HEK293 (cell line): ENCODE measurements around the gene PGAP1.

Experiments used
- CTCF ChIA-PET: fragments of 350-600 bp; formaldehyde crosslinking; extraction: SDS; loops from one replicate; lab custom pipeline; 2021; ENCODE audit warnings: antibody characterized with exemption; lab: Yijun Ruan, JAX
- POLR2A ChIA-PET: fragments of 300-600 bp; formaldehyde crosslinking; extraction: SDS; loops from one replicate; lab custom pipeline; 2020; ENCODE audit warnings: antibody characterized with exemption, inconsistent platforms; lab: Yijun Ruan, JAX
- H3K27ac ChIP-seq: fragments of 200-500 bp; sonication (Bioruptor generic); 2 replicates; pipeline ENCODE4 v1.5.1; 2014; ENCODE audit warnings: low read depth, low read length, control low read depth, inconsistent platforms; ENCODE audit errors: extremely low read depth
- H3K36me3 ChIP-seq, 2 experiments: fragments of 200-500 bp in 1 of 2; sonication (Bioruptor generic) in 1 of 2; 1 replicate in 1 of 2; 2 replicates in 1 of 2; pipeline ENCODE4 v1.5.1; 2014 to 2017; ENCODE audit warnings: inconsistent platforms in 2 of 2, low read length in 2 of 2; ENCODE audit not compliant: control insufficient read depth in 2 of 2, insufficient read depth in 1 of 2
- H3K4me1 ChIP-seq: fragments of 200-500 bp; sonication (Bioruptor generic); 2 replicates; pipeline ENCODE4 v1.5.1; 2014; ENCODE audit warnings: mild to moderate bottlenecking, low read length, inconsistent platforms; ENCODE audit not compliant: control insufficient read depth, insufficient read depth
- H3K4me3 ChIP-seq: 2 replicates; pipeline ENCODE4 v1.5.1; 2011; ENCODE audit warnings: low read depth, mild to moderate bottlenecking, control low read depth, low read length, moderate library complexity
- H3K9me3 ChIP-seq: fragments of 200-500 bp; sonication (Bioruptor generic); 2 replicates; pipeline ENCODE4 v1.5.1; 2014; ENCODE audit warnings: low read depth, low read length, inconsistent platforms; ENCODE audit not compliant: control insufficient read depth, insufficient read depth
- AEBP2 ChIP-seq: fragments of 450-650 bp; formaldehyde crosslinking; IDR thresholded peaks from 2 replicates; pipeline ENCODE4 v1.5.1; 2016; ENCODE audit warnings: missing biosample characterization, missing genetic modification characterization, borderline replicate concordance
- GLI4 ChIP-seq: fragments of 450-650 bp; formaldehyde crosslinking; IDR thresholded peaks from 2 replicates; pipeline ENCODE4 v1.5.1; 2016; ENCODE audit warnings: missing biosample characterization, missing genetic modification characterization
- HOXC10 ChIP-seq: sonication (generic); formaldehyde crosslinking; IDR thresholded peaks from 2 replicates; pipeline ENCODE4 v1.8.1; 2023; ENCODE audit warnings: mild to moderate bottlenecking, missing genetic modification reagents
- KLF17 ChIP-seq: fragments of 450-650 bp; formaldehyde crosslinking; IDR thresholded peaks from 2 replicates; pipeline ENCODE4 v1.5.1; 2016; ENCODE audit warnings: missing biosample characterization, missing genetic modification characterization
- PRDM2 ChIP-seq: fragments of 450-650 bp; formaldehyde crosslinking; IDR thresholded peaks from 2 replicates; pipeline ENCODE4 v1.5.1; 2016; ENCODE audit warnings: missing biosample characterization, missing genetic modification characterization, borderline replicate concordance
- SP2 ChIP-seq: fragments of 450-650 bp; formaldehyde crosslinking; IDR thresholded peaks from 2 replicates; pipeline ENCODE4 v1.5.1; 2016; ENCODE audit warnings: missing biosample characterization, missing genetic modification characterization
- ZBTB1 ChIP-seq: fragments of 450-650 bp; formaldehyde crosslinking; IDR thresholded peaks from 2 replicates; pipeline ENCODE4 v1.5.1; 2016; ENCODE audit warnings: missing biosample characterization, missing genetic modification characterization
- ZBTB17 ChIP-seq: fragments of 450-650 bp; formaldehyde crosslinking; IDR thresholded peaks from 2 replicates; pipeline ENCODE4 v1.5.1; 2016; ENCODE audit warnings: missing biosample characterization, missing genetic modification characterization
- ZNF121 ChIP-seq: fragments of 450-650 bp; formaldehyde crosslinking; IDR thresholded peaks from 2 replicates; pipeline ENCODE4 v1.5.1; 2016; ENCODE audit warnings: missing biosample characterization, missing genetic modification characterization
- ZNF157 ChIP-seq: fragments of 450-650 bp; formaldehyde crosslinking; IDR thresholded peaks from 2 replicates; pipeline ENCODE4 v1.5.1; 2016; ENCODE audit warnings: missing biosample characterization, missing genetic modification characterization
- ZNF175 ChIP-seq: fragments of 450-650 bp; formaldehyde crosslinking; IDR thresholded peaks from 2 replicates; pipeline ENCODE4 v1.5.1; 2016; ENCODE audit warnings: missing biosample characterization, missing genetic modification characterization
- ZNF211 ChIP-seq: fragments of 450-650 bp; formaldehyde crosslinking; IDR thresholded peaks from 2 replicates; pipeline ENCODE4 v1.5.1; 2016; ENCODE audit warnings: low read depth, missing biosample characterization, missing genetic modification characterization
- ZNF223 ChIP-seq: fragments of 450-650 bp; formaldehyde crosslinking; IDR thresholded peaks from 2 replicates; pipeline ENCODE4 v1.5.1; 2016; ENCODE audit warnings: missing biosample characterization, missing genetic modification characterization
- ZNF311 ChIP-seq: fragments of 450-650 bp; formaldehyde crosslinking; IDR thresholded peaks from 2 replicates; pipeline ENCODE4 v1.5.1; 2017; ENCODE audit warnings: missing biosample characterization, missing genetic modification characterization, borderline replicate concordance
- ZNF513 ChIP-seq: fragments of 450-650 bp; IDR thresholded peaks from 2 replicates; pipeline ENCODE4 v1.5.1; 2018; ENCODE audit warnings: missing biosample characterization, missing genetic modification characterization
- ZNF558 ChIP-seq: fragments of 450-650 bp; formaldehyde crosslinking; IDR thresholded peaks from 2 replicates; pipeline ENCODE4 v1.5.1; 2016; ENCODE audit warnings: missing biosample characterization, missing genetic modification characterization
- ZNF561 ChIP-seq: fragments of 450-650 bp; IDR thresholded peaks from 2 replicates; pipeline ENCODE4 v1.5.1; 2018; ENCODE audit warnings: missing biosample characterization, missing genetic modification characterization, borderline replicate concordance
- ZNF610 ChIP-seq: fragments of 450-650 bp; formaldehyde crosslinking; IDR thresholded peaks from 2 replicates; pipeline ENCODE4 v1.5.1; 2016; ENCODE audit warnings: missing biosample characterization, missing genetic modification characterization, borderline replicate concordance
- ZNF629 ChIP-seq: fragments of 450-650 bp; formaldehyde crosslinking; IDR thresholded peaks from 2 replicates; pipeline ENCODE4 v1.5.1; 2017; ENCODE audit warnings: missing biosample characterization, missing genetic modification characterization
- ZNF664 ChIP-seq: fragments of 450-650 bp; formaldehyde crosslinking; IDR thresholded peaks from 2 replicates; pipeline ENCODE4 v1.5.1; 2016; ENCODE audit warnings: missing biosample characterization, missing genetic modification characterization
- TF ChIP-seq, protein P1 (sequence below): fragments of 450-650 bp; formaldehyde crosslinking; IDR thresholded peaks from 2 replicates; pipeline ENCODE4 v1.5.1; 2016; ENCODE audit warnings: missing biosample characterization, missing genetic modification characterization
- TF ChIP-seq, protein P2 (sequence below): fragments of 450-650 bp; formaldehyde crosslinking; IDR thresholded peaks from 2 replicates; pipeline ENCODE4 v1.5.1; 2016; ENCODE audit warnings: missing biosample characterization, missing genetic modification characterization

The PGAP1 gene

GRCh38 chr2:196804381-196804780 lies 122.1 kb downstream of the PGAP1 start:
- H3K36me3 ChIP-seq, result no peaks in the 10 kb centered on the region
- CTCF ChIA-PET, result interaction anchor here (0.6 kb wide), 1 partner anchor 319 kb away, joined by 3 read pairs; no protein-coding TSS in a partner anchor
- no peaks in the 10 kb centered on the region for H3K9me3 ChIP-seq
- H3K4me3 ChIP-seq, result no peak overlapping the region
- no peaks in the 10 kb centered on the region for H3K4me1 ChIP-seq
- no peak overlapping the region for H3K27ac ChIP-seq
- TF ChIP-seq ZNF121 (tag by site-specific recombination) (no peak), ZNF175 (tag by site-specific recombination) (no peak), ZBTB17 (tag by site-specific recombination) (no peak), GLI4 (no peak), PRDM2 (tag by site-specific recombination) (no peak), KLF17 (no peak), ZNF664 (tag by site-specific recombination) (no peak), ZNF561 (no peak)
- TF ChIP-seq, all 188 proteins: peak for 0
- POLR2A ChIA-PET, result no interaction called here

GRCh38 chr2:196802401-196802800 lies 124.1 kb downstream of the PGAP1 start:
- TF ChIP-seq AEBP2 (tag by site-specific recombination) (no peak), ZNF558 (tag by site-specific recombination) (no peak), ZNF157 (tag by site-specific recombination) (no peak), ZNF311 (tag by site-specific recombination) (no peak), SP2 (tag by site-specific recombination) (no peak), ZNF513 (no peak), ZNF211 (tag by site-specific recombination) (no peak), ZNF223 (no peak), HOXC10 (CRISPR knock-in tag) (no peak), ZNF610 (no peak), ZNF629 (tag by site-specific recombination) (no peak), ZBTB1 (tag by site-specific recombination) (no peak)
- TF ChIP-seq, protein P1, sequence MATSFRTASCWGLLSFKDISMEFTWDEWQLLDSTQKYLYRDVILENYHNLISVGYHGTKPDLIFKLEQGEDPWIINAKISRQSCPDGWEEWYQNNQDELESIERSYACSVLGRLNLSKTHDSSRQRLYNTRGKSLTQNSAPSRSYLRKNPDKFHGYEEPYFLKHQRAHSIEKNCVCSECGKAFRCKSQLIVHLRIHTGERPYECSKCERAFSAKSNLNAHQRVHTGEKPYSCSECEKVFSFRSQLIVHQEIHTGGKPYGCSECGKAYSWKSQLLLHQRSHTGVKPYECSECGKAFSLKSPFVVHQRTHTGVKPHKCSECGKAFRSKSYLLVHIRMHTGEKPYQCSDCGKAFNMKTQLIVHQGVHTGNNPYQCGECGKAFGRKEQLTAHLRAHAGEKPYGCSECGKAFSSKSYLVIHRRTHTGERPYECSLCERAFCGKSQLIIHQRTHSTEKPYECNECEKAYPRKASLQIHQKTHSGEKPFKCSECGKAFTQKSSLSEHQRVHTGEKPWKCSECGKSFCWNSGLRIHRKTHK (tag by site-specific recombination), result no peak
- TF ChIP-seq, protein P2, sequence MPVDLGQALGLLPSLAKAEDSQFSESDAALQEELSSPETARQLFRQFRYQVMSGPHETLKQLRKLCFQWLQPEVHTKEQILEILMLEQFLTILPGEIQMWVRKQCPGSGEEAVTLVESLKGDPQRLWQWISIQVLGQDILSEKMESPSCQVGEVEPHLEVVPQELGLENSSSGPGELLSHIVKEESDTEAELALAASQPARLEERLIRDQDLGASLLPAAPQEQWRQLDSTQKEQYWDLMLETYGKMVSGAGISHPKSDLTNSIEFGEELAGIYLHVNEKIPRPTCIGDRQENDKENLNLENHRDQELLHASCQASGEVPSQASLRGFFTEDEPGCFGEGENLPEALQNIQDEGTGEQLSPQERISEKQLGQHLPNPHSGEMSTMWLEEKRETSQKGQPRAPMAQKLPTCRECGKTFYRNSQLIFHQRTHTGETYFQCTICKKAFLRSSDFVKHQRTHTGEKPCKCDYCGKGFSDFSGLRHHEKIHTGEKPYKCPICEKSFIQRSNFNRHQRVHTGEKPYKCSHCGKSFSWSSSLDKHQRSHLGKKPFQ (tag by site-specific recombination), result no peak
- TF ChIP-seq, all 188 proteins: peak for 0
- H3K4me3 ChIP-seq, result no peak overlapping the region
- H3K4me1 ChIP-seq, result no peaks in the 10 kb centered on the region
- H3K9me3 ChIP-seq, result no peaks in the 10 kb centered on the region
- peaks cover 1 to 5% of the 10 kb centered on the region in 2 experiments; a peak in 2 of 3 replicates for H3K36me3 ChIP-seq
- no peak overlapping the region for H3K27ac ChIP-seq
- CTCF ChIA-PET, result no interaction called here
- POLR2A ChIA-PET, result no interaction called here
